Measurements from ENCODE around the gene JADE1.

The JADE1 gene

GRCh38 chr4:128907981-128908380 is 98.5 kb downstream of the JADE1 start:
- Histone ChIP-seq H3K36me3 (ENCODE audit: low read depth) (no peaks in the 10 kb centered on the region; the same call in 1 of the 2 replicates), H3K4me1 (ENCODE audit: insufficient read depth, poor library complexity, severe bottlenecking) (no peaks in the 10 kb centered on the region), H3K27me3 (ENCODE audit: insufficient read depth, poor library complexity, severe bottlenecking) (no peaks in the 10 kb centered on the region), H3K4me3 (ENCODE audit: severe bottlenecking) (no peak overlapping the region), H3K27ac (ENCODE audit: poor library complexity, severe bottlenecking) (no peak overlapping the region), H3K9me3 (ENCODE audit: severe bottlenecking) (no peaks in the 10 kb centered on the region)
- TF ChIP-seq CTCF (IDR thresholded peaks at IDR 0.05; ENCODE audit: poor library complexity, severe bottlenecking) = no peak
- DNase-seq (ENCODE audit: low spot score) (no peak), ATAC-seq (ENCODE audit: low read depth) (no peak)

- Histone ChIP-seq H3K4me3 (ENCODE audit: severe bottlenecking) (no peak overlapping the region), H3K27ac (ENCODE audit: poor library complexity, severe bottlenecking) (no peak overlapping the region), H3K36me3 (ENCODE audit: low read depth) (no peaks in the 10 kb centered on the region; the same call in 1 of the 2 replicates), H3K4me1 (ENCODE audit: insufficient read depth, poor library complexity, severe bottlenecking) (no peaks in the 10 kb centered on the region), H3K9me3 (ENCODE audit: severe bottlenecking) (no peaks in the 10 kb centered on the region), H3K27me3 (ENCODE audit: insufficient read depth, poor library complexity, severe bottlenecking) (no peaks in the 10 kb centered on the region)
- no peak for TF ChIP-seq CTCF (IDR thresholded peaks at IDR 0.05; ENCODE audit: poor library complexity, severe bottlenecking)
- ATAC-seq (ENCODE audit: low read depth) (no peak), DNase-seq (ENCODE audit: low spot score) (no peak)
These were observed 99.2 kb downstream of the JADE1 start for GRCh38 chr4:128908735-128909134.

- Histone ChIP-seq H3K9me3 (ENCODE audit: severe bottlenecking) (no peaks in the 10 kb centered on the region), H3K36me3 (ENCODE audit: low read depth) (no peaks in the 10 kb centered on the region), H3K4me1 (ENCODE audit: insufficient read depth, poor library complexity, severe bottlenecking) (no peaks in the 10 kb centered on the region), H3K27ac (ENCODE audit: poor library complexity, severe bottlenecking) (no peak overlapping the region), H3K27me3 (ENCODE audit: insufficient read depth, poor library complexity, severe bottlenecking) (no peaks in the 10 kb centered on the region), H3K4me3 (ENCODE audit: severe bottlenecking) (no peak overlapping the region)
- DNase-seq (ENCODE audit: low spot score) (no peak), ATAC-seq (ENCODE audit: low read depth) (no peak)
- TF ChIP-seq CTCF (IDR thresholded peaks at IDR 0.05; ENCODE audit: poor library complexity, severe bottlenecking) = no peak
These were observed 103.7 kb downstream of the JADE1 start for GRCh38 chr4:128913228-128913627.

- DNase-seq (ENCODE audit: low spot score) (no peak), ATAC-seq (ENCODE audit: low read depth) (no peak)
- no peaks in the 10 kb centered on the region for H3K4me1 ChIP-seq (ENCODE audit: insufficient read depth, poor library complexity, severe bottlenecking)
These were observed 106.0 kb downstream of the JADE1 start for GRCh38 chr4:128915544-128915943.

More at GRCh38 chr4:128915544-128915943, 106.0 kb downstream of the JADE1 start:
- no peaks in the 10 kb centered on the region for H3K27me3 ChIP-seq (ENCODE audit: insufficient read depth, poor library complexity, severe bottlenecking)
- no peak overlapping the region for H3K27ac ChIP-seq (ENCODE audit: poor library complexity, severe bottlenecking)
- TF ChIP-seq CTCF (IDR thresholded peaks at IDR 0.05; ENCODE audit: poor library complexity, severe bottlenecking) = no peak
- H3K36me3 ChIP-seq (ENCODE audit: low read depth) = no peaks in the 10 kb centered on the region
- no peaks in the 10 kb centered on the region for H3K9me3 ChIP-seq (ENCODE audit: severe bottlenecking)
- H3K4me3 ChIP-seq (ENCODE audit: severe bottlenecking) = no peak overlapping the region

Data from RWPE2 (cell line).